NCI-H446 (cell line): Measurements from ENCODE around the gene FAM210B.
"Not testable (repeated sequence)": the region's sequence is repeated elsewhere in the genome, so short reads cannot be mapped to it uniquely, and the experiment has no call there.

Source experiments
- DNase-seq, 2 experiments: peaks; one replicate each; lab custom pipeline; 2025; lab: John Stamatoyannopoulos, UW

FAM210B gene

DNA sequence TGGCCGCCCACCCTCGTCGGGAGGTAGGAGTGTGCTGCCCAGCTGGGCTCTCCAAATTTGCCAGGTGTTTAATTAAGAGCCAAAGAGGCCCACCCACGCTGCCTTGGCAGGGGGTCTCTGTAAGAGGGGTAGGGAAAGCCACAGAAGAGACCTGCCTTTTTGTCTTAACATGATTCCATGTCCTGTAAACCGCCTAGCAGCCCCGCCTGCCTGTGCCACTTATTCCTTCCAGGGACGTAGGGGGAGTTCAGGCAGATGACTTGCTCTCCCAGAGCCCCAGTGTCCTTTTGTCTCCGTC lies 2.1 kb downstream of the FAM210B start:
- no peak for DNase-seq

DNA sequence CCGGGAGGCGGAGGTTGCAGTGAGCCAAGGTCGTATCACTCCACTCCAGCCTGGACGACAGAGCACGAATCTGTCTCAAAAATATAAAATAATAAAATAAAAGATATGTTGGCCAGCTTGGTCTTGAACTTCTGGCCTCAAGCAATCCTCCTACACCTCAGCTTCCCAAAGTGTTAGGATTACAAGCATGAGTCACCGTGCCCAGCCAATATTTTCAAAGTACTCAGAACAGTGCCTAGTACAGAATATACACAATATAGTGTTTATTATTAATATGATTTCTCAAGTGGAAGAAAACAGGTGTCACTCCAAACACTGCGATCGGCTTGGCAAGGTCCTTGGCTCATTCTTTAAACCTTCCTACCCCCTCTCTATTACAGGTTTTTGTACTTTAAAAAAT lies 3.1 kb downstream of the FAM210B start:
- DNase-seq: no peak

DNA sequence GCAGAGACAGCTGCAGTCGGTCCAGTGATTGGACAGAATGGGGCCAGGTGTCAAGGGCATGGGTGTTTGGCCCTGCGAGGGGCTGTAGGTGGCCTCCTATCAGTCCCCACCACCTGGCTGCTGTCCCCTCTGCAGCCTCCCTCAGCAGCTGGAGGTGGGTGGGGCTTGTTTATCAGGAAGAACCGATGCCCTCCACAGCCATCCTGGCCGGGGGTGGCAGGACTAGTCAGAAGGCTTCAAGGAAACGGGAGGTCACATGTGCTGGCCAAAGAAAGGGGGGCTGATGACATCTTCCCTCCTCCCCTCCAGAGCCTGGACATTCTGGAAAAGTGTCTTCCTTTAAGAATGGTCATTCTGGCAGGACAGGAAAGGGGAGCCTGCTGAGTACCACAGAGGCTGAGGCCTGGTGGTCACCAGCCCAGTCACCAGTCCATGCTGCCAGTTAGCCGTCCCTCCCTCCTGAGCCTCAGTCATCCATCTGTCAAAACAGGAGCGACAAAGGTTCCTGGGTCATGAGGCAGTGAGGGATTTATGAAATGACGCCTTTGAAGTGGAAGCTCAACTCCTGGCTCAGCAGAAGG lies 4.1 kb downstream of the FAM210B start:
- no peak for DNase-seq

- DNase-seq: no peak
Observed at GRCh38 chr20:56363491-56363890, 4.7 kb downstream of the FAM210B start.

DNA sequence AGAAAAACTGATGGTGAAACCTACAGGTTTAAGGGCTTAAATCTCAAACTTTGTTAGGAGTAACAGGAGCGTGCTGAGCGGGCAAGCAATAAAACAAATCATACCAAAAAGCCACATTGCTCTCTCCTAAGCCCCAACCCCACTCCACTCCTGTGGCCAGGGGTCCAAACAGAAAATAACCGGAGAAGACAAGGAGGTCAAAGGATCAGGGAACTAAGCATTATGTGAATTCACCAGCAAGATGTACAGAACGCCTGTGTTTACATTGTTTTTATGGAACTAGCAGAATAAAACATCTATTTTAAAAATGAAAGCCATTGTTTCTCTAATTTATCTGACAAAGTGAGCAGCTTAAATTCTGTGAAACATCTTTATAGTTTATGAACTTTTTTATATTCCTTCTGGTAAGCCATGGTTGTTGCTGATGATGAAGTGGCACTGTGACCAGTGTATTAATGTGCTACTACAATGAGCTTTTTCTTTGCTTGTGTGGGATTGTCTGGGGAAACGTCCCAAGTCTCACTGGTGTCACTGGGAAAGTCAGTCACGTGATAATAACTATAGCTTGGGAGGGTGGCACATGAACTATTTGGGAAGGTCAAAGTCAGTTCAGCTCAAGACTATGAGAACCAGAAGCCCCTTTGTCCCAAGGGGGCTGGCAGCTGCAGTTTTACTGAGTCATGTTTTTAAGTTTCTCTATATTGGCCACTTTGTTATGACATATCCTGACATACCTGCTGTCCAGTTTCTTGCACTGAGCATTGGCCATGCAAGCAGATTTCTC lies 9.8 kb downstream of the FAM210B start:
- no peak for DNase-seq

- DNase-seq: no peak
Observed at GRCh38 chr20:56369179-56369578, 10.4 kb downstream of the FAM210B start.

DNA sequence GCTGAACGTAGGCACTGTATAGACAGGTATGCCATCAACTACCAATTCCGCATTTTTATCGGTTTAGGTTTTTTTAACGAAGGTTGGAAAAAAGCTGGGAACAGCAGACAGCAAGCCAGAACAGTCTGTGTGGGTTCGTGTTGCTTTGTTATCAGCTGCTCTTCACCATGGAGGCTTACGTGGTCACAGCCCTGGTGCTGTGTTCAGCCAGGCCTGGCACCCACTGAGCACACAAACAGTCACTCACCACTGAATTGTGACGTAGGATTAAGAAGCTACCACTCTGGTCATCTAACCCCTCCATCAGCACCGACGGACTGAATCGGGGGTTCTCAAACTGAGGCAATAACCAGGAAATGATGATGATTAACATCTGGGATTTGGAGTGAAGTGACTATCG lies 13.2 kb downstream of the FAM210B start:
- no peak for DNase-seq

GRCh38 chr20:56372850-56373249 lies 14.1 kb downstream of the FAM210B start:
- DNase-seq: no peak

- no peak for DNase-seq
Observed at GRCh38 chr20:56373942-56374341, 15.2 kb downstream of the FAM210B start.

DNA sequence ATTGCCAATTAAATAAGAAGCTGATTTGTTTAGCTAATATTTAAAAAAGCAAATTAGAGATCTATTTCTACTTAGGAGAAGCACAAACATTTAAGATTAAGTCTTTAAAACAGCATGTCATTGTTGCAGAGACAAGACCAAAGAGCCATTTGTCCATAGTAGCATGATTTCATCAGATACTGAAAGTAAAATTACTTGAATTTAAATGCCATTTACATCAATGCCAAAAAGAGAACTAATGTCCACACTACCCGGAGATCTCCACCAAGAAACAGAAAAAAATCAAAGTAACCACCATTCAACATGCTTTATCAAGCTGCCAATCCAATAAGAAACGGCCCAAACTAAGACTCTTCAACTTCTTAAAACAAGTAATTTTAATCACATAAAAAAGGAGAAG lies 17.6 kb downstream of the FAM210B start:
- DNase-seq: no peak

DNA sequence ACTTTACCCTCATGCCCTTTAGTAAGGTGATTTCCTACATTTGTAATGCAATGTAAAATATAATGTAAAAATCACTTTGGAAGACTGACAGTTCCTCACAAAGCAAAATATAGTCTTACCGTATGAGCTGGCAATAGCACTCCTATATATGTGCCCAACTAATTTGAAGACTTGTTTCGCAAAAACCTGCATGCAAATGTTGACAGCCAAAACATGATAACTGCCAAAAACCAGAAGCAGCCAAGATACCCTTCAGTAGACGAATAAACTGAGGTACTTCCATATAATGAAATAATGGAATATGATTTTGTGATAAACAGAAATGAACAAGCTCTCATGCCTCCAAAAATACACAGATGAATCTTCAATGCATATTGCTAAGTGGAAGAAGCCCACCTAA lies 19.6 kb downstream of the FAM210B start:
- no peak for DNase-seq

GRCh38 chr20:56380375-56380774 lies 21.6 kb downstream of the FAM210B start:
- DNase-seq: no peak

GRCh38 chr20:56381501-56381900 lies 22.7 kb downstream of the FAM210B start:
- DNase-seq: no peak

DNA sequence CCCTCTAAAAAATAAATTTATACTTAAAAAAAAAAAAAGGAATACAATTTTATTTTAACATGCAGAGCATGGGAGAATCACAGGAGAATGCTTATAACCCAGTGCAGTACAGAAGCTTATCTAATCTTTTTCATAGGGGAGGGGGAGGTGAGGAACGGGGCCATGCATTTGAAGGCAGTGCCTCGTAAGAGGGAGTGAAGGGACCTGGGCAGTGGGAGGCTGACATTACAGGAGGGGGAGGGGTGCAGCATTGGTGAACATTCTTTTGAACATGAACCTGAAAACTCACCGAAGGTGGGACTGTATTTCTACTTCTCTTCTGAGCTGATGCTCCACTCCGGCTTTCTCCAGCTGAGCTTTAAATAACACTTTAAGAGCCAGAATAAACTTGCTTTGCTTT lies 23.9 kb downstream of the FAM210B start:
- DNase-seq: no peak

GRCh38 chr20:56383334-56383733 lies 24.6 kb downstream of the FAM210B start:
- DNase-seq: no peak

DNA sequence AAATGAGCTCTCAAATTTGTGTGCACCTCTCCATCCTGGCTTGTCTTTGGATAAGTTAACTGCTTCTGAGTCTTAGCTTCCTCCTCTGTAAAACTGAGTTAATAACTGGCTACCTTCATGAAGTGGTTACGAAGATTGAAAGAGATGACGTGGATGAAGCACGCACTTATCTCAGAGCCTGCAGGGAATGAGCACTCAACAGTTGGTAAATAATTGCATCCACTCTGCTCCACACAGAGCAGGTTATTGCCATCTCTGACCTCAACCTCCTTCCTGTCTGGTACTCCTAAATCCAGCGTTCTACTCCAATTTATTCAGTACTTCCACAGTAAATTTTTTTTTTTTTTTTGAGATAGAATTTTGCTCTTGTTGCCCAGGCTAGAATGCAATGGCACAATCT lies 26.4 kb downstream of the FAM210B start:
- no peak for DNase-seq

DNA sequence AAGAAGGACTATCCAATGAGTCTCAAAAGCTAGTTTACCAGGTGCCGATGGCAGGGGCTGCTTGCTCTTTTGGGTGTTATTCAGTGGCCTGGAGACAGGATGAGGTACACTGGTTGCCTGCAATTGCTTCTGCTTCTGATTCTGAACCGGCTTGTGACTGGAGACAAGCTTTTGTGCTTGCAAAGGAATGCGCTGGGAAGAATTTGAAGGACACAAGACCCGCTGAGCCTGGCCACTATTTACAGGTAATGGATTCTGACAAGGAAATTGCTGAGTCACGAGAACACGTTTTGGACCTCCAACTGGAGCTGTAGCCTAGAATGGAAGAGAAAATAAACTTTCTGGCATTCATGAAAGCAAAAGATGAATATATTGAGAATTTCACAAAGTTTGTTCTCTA lies 27.4 kb downstream of the FAM210B start:
- no peak for DNase-seq

- no peak for DNase-seq
Observed at GRCh38 chr20:56388882-56389281, 30.1 kb downstream of the FAM210B start.

- no peak for DNase-seq
Observed at GRCh38 chr20:56389807-56390206, 31.0 kb downstream of the FAM210B start.

DNA sequence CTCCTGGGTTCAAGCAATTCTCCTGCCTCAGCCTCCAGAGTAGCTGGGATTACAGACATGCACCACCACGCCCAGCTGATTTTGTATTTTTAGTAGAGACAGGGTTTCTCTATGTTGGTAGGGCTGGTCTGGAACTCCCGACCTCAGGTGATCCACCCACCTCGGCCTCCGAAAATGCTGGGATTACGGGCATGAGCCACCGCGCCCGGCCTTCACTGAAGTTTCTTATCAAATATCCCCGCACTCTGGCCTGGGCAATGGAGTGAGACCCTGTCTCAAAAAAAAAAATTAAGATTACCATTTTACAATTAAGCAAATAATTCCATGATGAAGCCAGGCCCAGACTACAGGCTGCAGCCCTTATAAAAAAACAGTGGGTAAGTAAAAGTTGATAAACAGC lies 31.6 kb downstream of the FAM210B start:
- not testable (repeated sequence) for DNase-seq

DNA sequence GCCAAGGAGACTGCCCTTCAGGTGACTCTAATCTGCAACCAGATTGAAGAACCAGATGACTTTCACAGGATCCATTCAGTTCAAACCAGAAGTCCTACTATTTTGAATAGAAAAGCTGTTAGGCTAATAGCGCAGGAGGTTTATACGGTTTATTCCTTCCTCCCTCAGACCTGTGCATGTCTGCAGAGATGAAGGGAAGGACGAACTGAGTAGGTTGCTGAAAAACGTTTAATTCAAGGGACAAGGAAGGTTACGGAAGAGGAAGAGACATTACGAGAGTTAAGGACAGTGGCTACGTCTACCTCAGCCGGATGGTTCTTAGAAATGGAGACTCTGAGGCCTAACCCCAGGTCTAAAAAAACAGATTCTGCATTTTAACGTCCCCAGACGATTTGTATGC lies 32.3 kb downstream of the FAM210B start:
- no peak for DNase-seq

GRCh38 chr20:56391596-56392131 lies 32.9 kb downstream of the FAM210B start:
- no peak for DNase-seq

DNA sequence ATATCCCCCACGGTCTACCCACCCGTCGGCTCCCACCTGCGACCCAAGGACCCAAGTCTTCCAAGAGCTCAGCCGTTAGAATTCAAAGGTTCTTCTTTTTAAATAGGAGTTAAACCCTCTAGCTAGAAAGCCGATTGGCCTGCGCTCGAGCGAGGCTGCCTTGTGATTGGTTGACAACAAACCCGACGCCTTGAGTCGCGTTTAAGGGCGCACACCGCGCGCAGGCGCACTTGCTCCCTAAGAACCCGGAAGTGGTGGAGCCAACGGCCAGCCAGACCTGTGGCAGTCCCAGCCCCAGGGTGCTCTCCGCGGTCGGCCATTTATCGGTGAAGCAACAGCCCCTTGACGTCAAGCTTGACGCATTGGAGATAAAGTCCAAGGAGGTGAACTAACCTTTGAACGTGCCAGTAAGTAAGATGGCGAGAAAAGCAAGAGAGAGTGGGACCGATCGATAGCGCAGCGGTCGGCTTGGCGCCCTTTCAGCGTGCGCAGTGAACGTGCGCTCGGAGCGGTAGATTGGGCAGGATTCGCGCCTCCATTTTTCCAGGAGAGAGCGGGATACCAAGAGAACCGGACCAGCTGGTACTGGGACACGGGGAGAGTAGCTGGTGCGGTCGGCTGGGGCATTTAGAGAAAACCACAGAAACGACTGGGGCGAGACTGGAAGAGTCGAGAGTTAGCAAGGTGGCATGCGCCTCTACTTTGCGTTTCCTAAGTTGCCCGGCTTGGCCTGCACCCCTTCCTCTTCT lies 33.5 kb downstream of the FAM210B start, which contains the start of the genes AURKA and CSTF1:
TSS of gene AURKA (minus strand) at position 84 of the 749 bp plus-strand sequence. CDS start 4,018 bp downstream, outside the sequence.
TSS of gene CSTF1 (plus strand) at position 514 of the 749 bp plus-strand sequence. CDS start 2,908 bp downstream, outside the sequence.
- DNase-seq: peak; percentile 97 to 100
